ENCODE measurements around the gene MRPS25. TPM values are rescaled to one million over a fixed set of nuclear protein-coding genes. Genes with fewer than 3 reads are reported as not detected.

MRPS25 gene
- total and polyA plus RNA-seq, 4 donors = 12.6 to 55.1 (median 42.9) TPM

- TF ChIP-seq RXRA (IDR thresholded peaks at IDR 0.05) = no peak
- TF ChIP-seq SP1 (IDR thresholded peaks at IDR 0.05) = no peak
- TF ChIP-seq GABPA (IDR thresholded peaks at IDR 0.05 in 1 of 2, conservative IDR thresholded peaks at IDR 0.05 in 1 of 2) = no peak
- no peak for TF ChIP-seq HNF4A (conservative IDR thresholded peaks at IDR 0.05)
- no peak for TF ChIP-seq FOXA2 (IDR thresholded peaks at IDR 0.05)
- no peak for TF ChIP-seq FOXA1 (IDR thresholded peaks at IDR 0.05)
- TF ChIP-seq JUND (IDR thresholded peaks at IDR 0.05) = no peak
- no peak for TF ChIP-seq RAD21 (IDR thresholded peaks at IDR 0.05)
- TF ChIP-seq EGR1 (IDR thresholded peaks at IDR 0.05; ENCODE audit: low read depth in 2 of 2) = no peak
- TF ChIP-seq CTCF (IDR thresholded peaks at IDR 0.05; ENCODE audit: low read depth, low read length, missing input control) = no peak
Measured at GRCh38 chr3:15092686-15093085, 27.6 kb upstream of the MRPS25 start.

GRCh38 chr3:15091575-15091974 is 26.5 kb upstream of the MRPS25 start:
- no peak for DNase-seq (ENCODE audit: low spot score)
- Histone ChIP-seq H3K9me3 (ENCODE audit: control insufficient read depth in 4 of 4, low read length in 3 of 4) (no peaks in the 10 kb centered on the region), H3K9ac (ENCODE audit: low read depth in 1 of 2, low read length in 2 of 2) (no peak overlapping the region), H3K4me3 (ENCODE audit: low read depth in 1 of 3, low read length in 3 of 3) (no peak overlapping the region), H3K4me1 (ENCODE audit: control insufficient read depth in 4 of 4, insufficient read depth in 4 of 4, low read length in 3 of 4) (no peaks in the 10 kb centered on the region), H3K36me3 (ENCODE audit: control insufficient read depth in 4 of 4, insufficient read depth in 3 of 4, low read depth in 1 of 4, low read length in 3 of 4) (peaks cover 0 to 38% (median 36%) of the 10 kb centered on the region in 4 donors), H3K27ac (ENCODE audit: low read depth in 1 of 2, low read length in 2 of 2) (no peak overlapping the region), H3K27me3 (ENCODE audit: control insufficient read depth in 4 of 4, insufficient read depth in 4 of 4, low read length in 3 of 4) (no peaks in the 10 kb centered on the region)
- WGBS = 84% methylated on average over 5 of the region's 5 CpGs
- TF ChIP-seq REST (IDR thresholded peaks at IDR 0.05) (no peak), HNF4A (conservative IDR thresholded peaks at IDR 0.05) (no peak), NR2F2 (IDR thresholded peaks at IDR 0.05) (no peak), FOXA1 (IDR thresholded peaks at IDR 0.05) (no peak), GABPA (IDR thresholded peaks at IDR 0.05 in 1 of 2, conservative IDR thresholded peaks at IDR 0.05 in 1 of 2) (no peak), FOXA2 (IDR thresholded peaks at IDR 0.05) (no peak), SP1 (IDR thresholded peaks at IDR 0.05) (no peak), TAF1 (conservative IDR thresholded peaks at IDR 0.05) (no peak), ZBTB33 (IDR thresholded peaks at IDR 0.05) (no peak), ATF3 (IDR thresholded peaks at IDR 0.05) (no peak), YY1 (IDR thresholded peaks at IDR 0.05) (no peak), RXRA (IDR thresholded peaks at IDR 0.05) (no peak), CTCF (IDR thresholded peaks at IDR 0.05; ENCODE audit: low read depth, low read length, missing input control) (no peak)

More at GRCh38 chr3:15092686-15093085, 27.6 kb upstream of the MRPS25 start:
- 86% methylated on average over 1 of the region's 1 CpG for WGBS
- H3K4me3 ChIP-seq (ENCODE audit: low read depth in 1 of 3, low read length in 3 of 3) = no peak overlapping the region
- no peaks in the 10 kb centered on the region for H3K9me3 ChIP-seq (ENCODE audit: control insufficient read depth in 4 of 4, low read length in 3 of 4)
- no peaks in the 10 kb centered on the region for H3K27me3 ChIP-seq (ENCODE audit: control insufficient read depth in 4 of 4, insufficient read depth in 4 of 4, low read length in 3 of 4)
- H3K27ac ChIP-seq (ENCODE audit: low read depth in 1 of 2, low read length in 2 of 2) = no peak overlapping the region
- peaks cover 0 to 38% (median 36%) of the 10 kb centered on the region in 4 donors for H3K36me3 ChIP-seq (ENCODE audit: control insufficient read depth in 4 of 4, insufficient read depth in 3 of 4, low read depth in 1 of 4, low read length in 3 of 4)
- DNase-seq (ENCODE audit: low spot score) = no peak
- H3K9ac ChIP-seq (ENCODE audit: low read depth in 1 of 2, low read length in 2 of 2) = no peak overlapping the region
- peaks cover under 1 to 3% (median 3%) of the 10 kb centered on the region in 4 donors for H3K4me1 ChIP-seq (ENCODE audit: control insufficient read depth in 4 of 4, insufficient read depth in 4 of 4, low read length in 3 of 4)

Measured in liver (tissue), 9 donors.